ENCODE data around the gene EXO1. TPM values are rescaled to one million over a fixed set of nuclear protein-coding genes. Genes with fewer than 3 reads are reported as not detected.

The EXO1 gene
- total RNA-seq, 1 experiment from 2014 or later = 28.5 TPM

DNA sequence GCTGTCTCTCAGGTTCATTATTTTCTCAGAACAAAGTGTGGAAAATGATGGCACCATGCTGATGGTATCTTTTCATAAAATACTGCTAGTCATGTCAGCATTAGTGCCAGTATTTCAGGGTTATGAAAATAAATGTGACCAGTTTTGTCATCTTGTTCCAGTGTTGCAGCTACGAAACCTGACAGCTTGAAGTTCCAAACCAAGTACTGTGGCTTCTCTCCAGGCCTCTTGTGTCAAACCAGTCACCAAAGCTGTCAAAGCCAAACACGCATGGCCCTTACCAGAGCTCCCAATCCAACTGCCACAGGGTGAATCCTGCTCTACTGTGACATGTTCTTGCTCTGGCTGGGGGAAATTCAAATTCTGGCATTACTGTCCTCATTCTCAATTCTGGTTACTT is 20.7 kb upstream of the EXO1 start:
- no peak for DNase-seq
- no peaks in the 10 kb centered on the region for H3K9me3 ChIP-seq
- H3K27me3 ChIP-seq = no peaks in the 10 kb centered on the region
- H3K4me3 ChIP-seq = no peak overlapping the region
- H3K36me3 ChIP-seq = no peaks in the 10 kb centered on the region

DNA sequence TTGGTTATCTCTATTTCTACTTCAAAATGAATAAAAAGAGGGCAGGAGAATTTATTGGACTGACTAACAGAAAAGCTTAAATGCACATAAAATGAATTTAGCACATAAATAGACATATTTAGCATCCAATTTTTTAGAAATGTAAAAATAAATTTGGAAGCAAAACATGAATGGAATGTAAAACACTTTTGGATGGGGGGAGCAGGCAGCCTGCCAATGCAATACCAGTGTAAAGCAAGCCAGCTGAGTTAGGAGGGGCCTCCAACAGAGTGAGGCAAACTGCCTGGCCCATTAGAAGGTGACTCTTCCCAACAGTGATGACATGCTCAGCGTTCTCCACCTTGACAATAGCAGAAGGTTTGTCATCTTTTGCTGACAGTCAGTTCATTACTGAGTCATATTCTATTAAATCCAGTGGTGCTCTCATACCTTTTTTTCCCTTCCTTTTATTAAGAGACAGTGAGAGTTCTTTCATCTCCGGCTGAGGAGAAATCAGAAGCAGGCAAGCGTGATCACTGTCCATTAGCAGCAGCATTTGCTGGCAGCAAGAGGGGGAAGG is 19.5 kb upstream of the EXO1 start:
- peak; percentile 76 for DNase-seq
- H3K36me3 ChIP-seq = no peaks in the 10 kb centered on the region
- no peak overlapping the region for H3K4me3 ChIP-seq
- H3K27me3 ChIP-seq = no peaks in the 10 kb centered on the region
- no peaks in the 10 kb centered on the region for H3K9me3 ChIP-seq

DNA sequence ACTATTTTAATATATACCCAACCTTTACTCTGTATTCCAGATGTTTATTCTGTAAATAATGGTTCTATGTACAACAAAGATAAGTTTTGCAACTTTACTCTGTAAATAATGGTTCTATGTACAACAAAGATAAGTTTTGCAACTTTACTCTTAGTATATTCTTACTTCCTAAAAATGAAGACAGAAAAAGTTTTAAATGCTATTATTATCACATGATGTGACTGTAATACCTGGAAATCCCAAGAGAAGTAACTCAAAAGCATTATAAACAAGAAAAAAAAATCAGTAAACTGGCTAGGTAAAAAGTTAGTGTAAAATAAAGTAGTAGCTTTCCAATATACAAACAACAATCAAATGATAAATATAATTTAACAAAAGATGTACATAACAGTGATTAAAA is 18.5 kb upstream of the EXO1 start:
- H3K27me3 ChIP-seq = no peaks in the 10 kb centered on the region
- no peak for DNase-seq
- H3K9me3 ChIP-seq = no peaks in the 10 kb centered on the region
- H3K36me3 ChIP-seq = no peaks in the 10 kb centered on the region
- no peak overlapping the region for H3K4me3 ChIP-seq

DNA sequence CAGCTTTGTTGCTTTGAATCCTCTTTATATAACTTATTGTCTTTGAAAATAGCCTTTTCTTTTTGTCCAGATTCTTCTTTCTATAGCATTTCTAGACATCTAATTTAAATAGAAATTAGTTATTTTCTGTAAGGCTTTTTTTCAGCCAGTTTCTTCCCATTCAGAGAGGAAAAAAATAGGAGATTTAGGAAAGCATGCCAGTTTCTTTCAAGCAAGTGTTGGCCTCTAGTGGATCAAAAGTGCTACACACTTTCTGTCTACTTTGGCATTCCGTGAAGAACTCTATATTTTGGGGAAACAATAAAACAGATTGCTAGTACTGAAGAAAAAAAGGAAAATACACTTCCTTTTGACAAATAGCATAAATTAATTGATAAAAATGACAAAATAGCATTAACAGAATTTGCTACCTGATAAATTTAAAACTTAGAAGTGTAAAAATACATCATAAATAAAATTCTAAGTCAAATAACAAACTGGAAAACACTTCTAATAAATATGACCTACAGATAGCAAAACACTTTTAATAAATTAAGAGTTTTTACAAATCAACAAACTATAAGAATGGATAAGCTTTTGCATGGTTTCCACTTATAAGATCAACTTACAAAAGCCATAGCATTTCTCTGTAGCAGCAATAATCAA is 13.1 kb upstream of the EXO1 start:
- Histone ChIP-seq H3K27me3 (no peaks in the 10 kb centered on the region), H3K36me3 (no peaks in the 10 kb centered on the region), H3K4me3 (no peak overlapping the region), H3K9me3 (no peaks in the 10 kb centered on the region)
- DNase-seq = no peak

DNA sequence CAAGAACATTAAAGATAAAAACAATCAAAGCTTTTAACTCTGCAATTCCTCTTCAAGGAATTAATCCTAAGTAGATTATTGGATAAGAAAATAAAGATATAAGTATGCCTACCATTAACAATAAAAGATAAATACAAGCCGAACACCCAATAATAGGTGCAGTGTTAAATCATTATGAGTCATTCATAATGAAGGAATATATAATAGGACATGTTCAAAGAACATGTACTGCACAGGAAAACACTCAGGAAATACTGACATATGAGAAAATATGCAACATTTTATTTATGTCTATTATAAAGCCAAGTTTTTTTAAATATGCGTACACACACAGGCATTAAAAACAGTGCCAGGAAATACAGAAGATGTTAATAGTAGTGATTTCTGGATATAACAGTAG is 11.1 kb upstream of the EXO1 start:
- DNase-seq = no peak
- no peaks in the 10 kb centered on the region for H3K36me3 ChIP-seq
- no peak overlapping the region for H3K4me3 ChIP-seq
- H3K9me3 ChIP-seq = no peaks in the 10 kb centered on the region
- H3K27me3 ChIP-seq = no peaks in the 10 kb centered on the region

DNA sequence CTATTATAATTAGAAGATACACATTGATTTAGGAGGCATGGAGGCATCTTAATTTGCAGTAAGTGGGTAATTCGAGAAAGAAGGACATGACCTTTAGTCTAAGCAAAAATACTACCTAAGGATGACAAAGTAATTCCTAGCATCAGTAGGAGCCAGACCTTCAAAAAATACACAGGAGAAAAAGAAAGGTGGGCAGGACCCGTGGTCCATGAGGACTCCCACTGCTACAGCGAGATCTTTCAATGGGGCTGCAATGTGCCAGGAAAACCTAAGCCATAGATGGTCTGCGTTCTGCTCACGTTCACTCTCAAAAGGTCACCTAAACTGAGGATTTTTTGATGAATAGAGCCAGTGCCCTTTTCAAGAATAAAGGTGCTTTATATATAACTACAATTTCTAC is 10.6 kb upstream of the EXO1 start:
- Histone ChIP-seq H3K4me3 (no peak overlapping the region), H3K9me3 (no peaks in the 10 kb centered on the region), H3K36me3 (no peaks in the 10 kb centered on the region), H3K27me3 (no peaks in the 10 kb centered on the region)
- no peak for DNase-seq

DNA sequence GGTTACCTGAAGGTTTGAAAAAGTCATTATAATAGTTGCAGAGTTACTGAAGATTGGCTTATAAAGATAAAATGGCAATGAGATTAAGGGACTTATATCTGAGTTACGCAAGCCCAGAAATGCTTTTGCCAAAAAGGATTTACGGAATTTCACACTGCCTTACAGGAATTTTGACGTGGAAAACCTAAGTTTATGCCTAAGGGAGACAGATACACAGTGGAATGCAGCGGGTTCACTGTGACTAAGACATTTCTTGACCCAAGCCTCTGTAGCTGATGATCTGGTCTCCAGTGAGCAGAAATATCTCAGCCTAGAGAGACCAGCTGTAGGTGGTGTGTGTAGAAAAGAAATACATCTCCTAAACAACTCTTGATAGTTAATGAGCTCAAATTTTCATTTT is 10.1 kb upstream of the EXO1 start:
- Histone ChIP-seq H3K27me3 (no peaks in the 10 kb centered on the region), H3K36me3 (no peaks in the 10 kb centered on the region), H3K4me3 (no peak overlapping the region), H3K9me3 (no peaks in the 10 kb centered on the region)
- peak; percentile 21 for DNase-seq

DNA sequence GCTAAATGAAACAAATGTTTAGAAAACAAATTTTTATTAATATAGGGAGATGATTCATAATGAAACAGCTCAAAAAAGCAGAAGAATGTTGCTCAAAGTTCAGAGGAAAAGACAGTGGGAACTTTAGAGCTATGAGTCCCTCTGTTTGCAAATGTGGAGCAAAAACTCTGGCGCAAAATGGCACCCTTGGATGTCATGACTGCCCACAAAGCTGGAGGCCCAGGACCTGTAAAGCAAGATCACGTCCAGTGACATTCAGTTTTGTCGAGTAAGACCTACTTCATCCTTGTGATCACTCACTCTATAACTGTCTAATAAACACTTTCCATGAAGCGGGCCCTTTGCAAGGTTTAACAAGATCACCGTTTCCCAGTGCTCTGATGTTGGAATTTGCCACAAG is 9.1 kb upstream of the EXO1 start:
- H3K9me3 ChIP-seq = no peaks in the 10 kb centered on the region
- no peak for DNase-seq
- H3K36me3 ChIP-seq = no peaks in the 10 kb centered on the region
- H3K4me3 ChIP-seq = no peak overlapping the region
- H3K27me3 ChIP-seq = no peaks in the 10 kb centered on the region

DNA sequence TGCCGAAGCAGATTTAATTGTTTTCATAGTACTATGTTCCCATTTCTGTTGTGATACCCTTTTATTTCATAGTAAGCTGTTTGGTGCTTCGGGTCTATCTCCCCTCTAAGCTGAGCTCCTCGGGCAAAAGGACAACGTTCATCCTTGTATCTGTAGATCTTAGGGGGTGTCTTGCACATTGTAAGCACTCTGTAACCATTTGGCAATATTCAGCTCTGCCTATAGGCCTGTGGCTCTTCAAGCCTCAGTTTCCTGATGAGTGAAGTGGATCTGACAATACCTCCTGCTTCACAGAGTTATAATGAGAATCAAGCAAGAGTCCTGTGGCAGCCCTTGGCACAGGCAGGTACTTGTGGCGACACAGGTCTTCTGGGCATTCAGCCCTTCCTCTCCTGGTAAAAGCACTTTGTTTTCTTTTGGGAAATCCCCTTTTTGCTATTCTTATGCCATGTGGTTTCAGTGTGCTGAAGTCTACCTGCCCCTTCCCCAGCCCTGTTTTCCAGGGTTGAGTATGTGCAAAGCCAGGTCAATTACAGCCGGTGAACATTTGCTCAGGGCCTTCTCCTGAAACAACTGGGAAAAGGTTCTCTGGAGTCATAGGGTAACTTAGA is 8.5 kb upstream of the EXO1 start:
- Histone ChIP-seq H3K36me3 (no peaks in the 10 kb centered on the region), H3K9me3 (no peaks in the 10 kb centered on the region), H3K27me3 (no peaks in the 10 kb centered on the region), H3K4me3 (no peak overlapping the region)
- DNase-seq = no peak

DNA sequence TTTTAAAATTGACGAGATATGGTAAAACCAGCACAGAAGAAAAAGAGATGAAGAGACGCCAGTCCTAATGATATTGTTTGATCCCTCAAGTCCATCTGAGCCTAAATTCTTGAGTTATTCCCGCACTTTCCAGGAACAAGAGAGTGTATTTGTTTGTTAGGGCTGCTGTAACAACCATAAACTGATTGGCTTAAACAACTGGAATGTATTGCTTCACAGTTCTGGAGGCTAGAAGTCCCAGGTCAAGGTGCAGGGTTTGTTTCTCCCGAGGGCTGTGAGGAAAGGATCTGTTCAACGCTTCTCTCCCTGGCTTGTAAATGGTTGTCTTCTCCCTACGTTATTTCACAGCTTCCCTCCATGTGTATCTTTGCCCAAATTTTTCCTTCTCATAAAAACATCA is 7.8 kb upstream of the EXO1 start:
- Histone ChIP-seq H3K9me3 (no peaks in the 10 kb centered on the region), H3K27me3 (no peaks in the 10 kb centered on the region), H3K36me3 (no peaks in the 10 kb centered on the region), H3K4me3 (no peak overlapping the region)
- DNase-seq = no peak

DNA sequence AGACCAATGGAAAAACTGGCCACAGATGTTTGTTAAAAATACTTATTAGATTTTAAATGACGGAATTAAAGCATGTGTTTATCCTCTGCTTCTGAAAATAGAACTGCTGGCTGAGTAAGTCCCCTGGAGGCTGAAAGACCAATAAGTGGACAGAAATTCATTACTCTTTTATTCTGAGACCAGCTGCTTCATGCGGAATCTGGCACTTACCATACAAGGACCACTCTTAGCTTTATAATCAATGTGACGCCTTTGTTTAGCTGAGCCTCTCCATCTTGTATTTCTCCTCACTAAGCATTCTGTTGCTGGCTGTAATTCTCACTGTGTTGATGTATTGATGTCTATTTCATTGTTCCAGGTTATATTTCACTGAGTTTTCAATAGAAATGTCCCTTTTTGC is 6.3 kb upstream of the EXO1 start:
- no peak for DNase-seq
- H3K9me3 ChIP-seq = no peaks in the 10 kb centered on the region
- no peak overlapping the region for H3K4me3 ChIP-seq
- no peaks in the 10 kb centered on the region for H3K36me3 ChIP-seq
- H3K27me3 ChIP-seq = no peaks in the 10 kb centered on the region

DNA sequence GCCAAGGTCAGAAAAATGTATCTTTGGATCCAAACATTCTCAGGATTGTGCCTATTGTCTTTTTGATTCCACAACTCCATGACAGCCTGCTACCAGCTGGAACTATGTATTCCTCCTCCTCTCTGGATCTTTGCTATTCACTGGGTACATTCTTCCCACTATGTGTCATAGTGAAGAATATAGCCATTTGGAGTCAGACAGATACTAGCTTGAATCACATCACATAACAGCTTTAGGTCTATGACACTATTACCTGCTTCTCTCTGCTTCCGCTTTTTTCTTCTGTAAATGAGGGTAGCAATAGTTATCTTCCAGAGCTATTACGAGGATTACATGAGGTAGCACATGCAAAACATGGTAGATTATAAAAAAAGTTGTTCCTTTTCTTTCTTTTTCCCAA is 5.4 kb upstream of the EXO1 start:
- Histone ChIP-seq H3K36me3 (no peaks in the 10 kb centered on the region), H3K9me3 (no peaks in the 10 kb centered on the region), H3K4me3 (no peak overlapping the region), H3K27me3 (no peaks in the 10 kb centered on the region)
- no peak for DNase-seq

DNA sequence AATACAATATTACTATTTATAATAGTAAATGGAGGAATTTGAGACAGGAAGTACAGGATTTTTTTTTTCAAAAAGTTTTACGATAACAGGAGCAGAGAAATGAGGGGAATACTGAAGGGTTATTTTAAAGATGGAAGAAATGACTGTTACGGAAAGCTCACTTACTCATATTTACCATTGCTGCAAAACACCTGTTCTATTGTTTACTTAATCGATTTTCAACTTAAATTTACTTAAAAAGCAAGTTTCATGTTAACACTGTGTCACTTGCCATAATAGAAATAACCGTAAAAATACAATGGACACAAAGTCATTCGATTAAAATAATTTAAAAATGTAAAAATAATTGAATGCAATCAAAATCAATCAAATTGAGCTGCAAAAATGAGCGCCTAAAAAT is 3.4 kb upstream of the EXO1 start:
- peaks cover 7% of the 10 kb centered on the region; the same call in 1 of the 2 replicates for H3K36me3 ChIP-seq
- H3K9me3 ChIP-seq = no peaks in the 10 kb centered on the region
- DNase-seq = no peak
- H3K4me3 ChIP-seq = no peak overlapping the region
- H3K27me3 ChIP-seq = no peaks in the 10 kb centered on the region

DNA sequence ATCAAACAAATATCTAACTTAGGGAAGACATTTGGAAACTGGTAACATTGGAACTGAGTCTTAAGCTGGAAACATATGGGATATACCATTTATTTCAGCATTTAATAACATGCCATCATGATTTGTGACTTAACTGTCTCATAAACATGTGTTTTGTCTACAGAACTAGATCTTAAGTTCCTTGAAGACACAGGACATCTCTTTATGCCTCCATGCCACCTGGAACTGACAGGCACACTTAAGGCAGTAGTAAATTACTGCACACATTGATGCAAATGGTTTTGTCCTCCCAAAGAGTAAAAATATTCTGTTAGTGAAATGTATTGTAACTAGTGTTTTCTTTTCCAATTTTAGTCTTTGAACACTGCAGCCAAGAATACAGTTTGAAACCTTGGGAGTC is 1.6 kb upstream of the EXO1 start:
- Histone ChIP-seq H3K27me3 (no peaks in the 10 kb centered on the region), H3K36me3 (peaks cover 20% of the 10 kb centered on the region), H3K4me3 (no peak overlapping the region), H3K9me3 (no peaks in the 10 kb centered on the region)
- no peak for DNase-seq

DNA sequence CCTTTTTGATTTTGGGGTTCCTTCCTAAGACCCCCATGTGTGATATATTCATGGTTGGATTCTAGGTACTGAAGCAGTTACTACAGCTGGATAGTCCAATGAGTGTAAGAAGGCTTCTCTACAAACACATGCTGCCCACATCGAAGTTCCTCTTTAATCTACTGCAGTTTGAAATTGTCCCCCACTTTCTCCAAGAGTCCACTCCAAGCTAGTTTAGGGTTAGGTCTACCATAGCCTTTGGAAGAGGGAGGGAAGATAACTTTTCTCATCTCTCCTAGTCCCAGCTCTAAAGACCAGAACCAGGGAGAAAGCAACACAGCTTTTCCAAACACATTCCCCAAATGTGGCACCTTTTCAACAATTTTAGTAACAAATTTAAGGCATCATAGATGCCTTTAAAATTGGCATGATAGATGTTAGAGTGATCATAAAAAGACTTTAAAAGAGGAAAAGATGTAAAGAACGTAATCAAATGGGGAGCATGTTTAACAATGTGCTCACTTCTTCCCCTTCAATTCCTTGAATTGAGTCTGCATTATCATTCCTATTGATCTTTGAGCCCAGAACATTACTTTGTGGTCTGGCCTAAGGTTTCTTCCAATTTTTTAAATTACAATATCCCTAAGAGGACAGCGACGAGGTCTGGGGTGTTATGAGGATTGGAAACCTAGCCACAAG is 1.0 kb upstream of the EXO1 start:
- Histone ChIP-seq H3K9me3 (no peaks in the 10 kb centered on the region), H3K27me3 (no peaks in the 10 kb centered on the region), H3K36me3 (peaks cover 26% of the 10 kb centered on the region), H3K4me3 (peak overlapping the region; percentile 95)
- DNase-seq = no peak

DNA sequence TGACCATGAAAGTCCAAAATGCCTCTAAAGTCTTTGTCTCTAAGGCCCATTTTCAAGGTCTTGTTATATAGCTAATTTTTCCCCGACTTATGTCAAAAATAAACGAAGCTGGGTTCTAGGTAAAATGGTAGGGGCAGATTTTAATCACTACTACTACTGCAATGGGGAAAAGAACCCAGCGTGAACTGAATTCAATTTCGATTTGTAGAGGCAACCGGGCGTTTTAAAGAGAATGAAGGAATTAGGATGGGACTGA is 536 bp upstream of the EXO1 start:
- DNase-seq = no peak
- H3K9me3 ChIP-seq = no peaks in the 10 kb centered on the region
- peak overlapping the region; percentile 95 for H3K4me3 ChIP-seq
- peaks cover 31% of the 10 kb centered on the region for H3K36me3 ChIP-seq
- no peaks in the 10 kb centered on the region for H3K27me3 ChIP-seq

DNA sequence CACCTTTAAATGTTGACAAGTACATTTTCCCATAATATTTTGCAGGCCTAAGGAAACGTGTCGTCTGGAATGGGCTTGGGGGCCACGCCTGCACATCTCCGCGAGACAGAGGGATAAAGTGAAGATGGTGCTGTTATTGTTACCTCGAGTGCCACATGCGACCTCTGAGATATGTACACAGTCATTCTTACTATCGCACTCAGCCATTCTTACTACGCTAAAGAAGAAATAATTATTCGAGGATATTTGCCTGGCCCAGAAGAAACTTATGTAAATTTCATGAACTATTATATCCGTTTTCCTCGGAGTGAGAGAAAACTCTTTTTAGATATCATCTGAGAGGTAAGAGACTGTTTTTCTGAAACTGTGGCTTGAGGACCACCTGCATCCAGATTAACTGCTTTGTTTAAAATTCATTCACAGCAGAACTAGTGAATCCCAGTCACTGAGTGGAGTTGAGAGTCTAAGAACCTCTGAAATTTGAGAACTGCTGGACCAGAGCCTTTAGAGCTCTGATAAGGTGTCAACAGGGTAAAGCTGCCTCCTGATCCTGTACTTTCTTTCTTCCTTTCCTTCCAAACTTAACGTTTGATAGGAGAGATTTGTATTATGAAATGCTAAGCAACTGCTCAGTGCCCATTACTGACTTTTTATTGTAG is 811 bp downstream of the EXO1 start:
- Histone ChIP-seq H3K36me3 (peaks cover 43% of the 10 kb centered on the region), H3K4me3 (peak overlapping the region; percentile 95), H3K27me3 (no peaks in the 10 kb centered on the region), H3K9me3 (no peaks in the 10 kb centered on the region)
- DNase-seq = no peak

DNA sequence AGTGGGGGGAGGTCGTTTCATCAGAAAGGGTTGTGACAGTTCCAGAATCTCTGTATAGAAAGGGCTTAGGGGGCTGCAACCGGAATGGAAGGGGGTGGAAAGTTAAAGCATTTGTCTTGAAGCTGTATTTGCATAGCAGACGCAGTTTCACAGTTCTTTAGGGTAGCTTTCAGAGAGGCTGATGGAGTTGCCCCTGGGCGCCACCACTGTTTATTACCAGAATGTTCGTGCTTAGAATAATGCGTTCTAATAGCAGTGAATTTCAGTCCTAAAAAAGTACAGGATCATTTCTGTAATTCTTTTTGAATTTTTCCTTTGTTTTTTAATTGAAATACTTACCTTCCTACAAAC is 1.3 kb downstream of the EXO1 start:
- DNase-seq = no peak
- Histone ChIP-seq H3K27me3 (no peaks in the 10 kb centered on the region), H3K36me3 (peaks cover 48% of the 10 kb centered on the region), H3K4me3 (peak overlapping the region; percentile 95), H3K9me3 (no peaks in the 10 kb centered on the region)
